ENCODE data around the gene FOXC1.

Gene FOXC1

DNA sequence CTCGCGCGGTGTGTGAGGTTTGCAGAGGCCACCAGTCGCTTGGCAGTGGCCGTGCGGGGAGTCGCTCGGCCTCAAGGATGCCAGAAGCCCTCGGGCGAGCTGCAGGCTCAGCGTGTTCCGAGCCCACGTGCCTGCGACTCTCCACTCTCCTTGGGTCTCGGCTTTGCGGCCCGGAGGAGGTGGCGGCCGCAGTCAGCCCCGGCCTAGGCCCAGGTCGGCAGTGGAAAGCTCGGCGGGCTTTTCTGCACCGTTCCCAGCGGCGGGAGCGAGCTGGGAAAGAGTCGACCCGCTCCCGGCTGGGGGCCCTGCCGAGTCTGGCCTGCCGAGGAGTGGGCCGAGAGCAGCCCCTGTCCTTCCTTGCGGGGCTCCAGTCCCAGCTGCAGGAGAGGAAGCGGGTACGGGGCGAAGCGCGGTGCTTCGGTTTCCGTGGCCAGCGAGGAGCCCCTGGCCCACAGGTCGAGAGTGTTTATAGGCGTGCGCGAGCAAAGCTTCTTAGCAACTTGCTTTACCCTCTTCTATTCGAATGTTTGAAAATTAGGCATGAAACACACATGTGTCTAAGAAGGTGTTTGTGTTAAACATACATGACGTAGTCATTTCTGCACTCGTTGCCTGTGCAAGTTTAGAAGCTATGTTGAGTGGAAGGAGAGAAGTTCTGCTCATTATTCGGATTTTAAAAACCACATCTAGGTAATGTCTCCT, 5.6 kb downstream of the FOXC1 start:
- H3K9me3 ChIP-seq (ENCODE audit: control extremely low read depth in 1 of 5, control insufficient read depth in 4 of 5, insufficient read depth in 2 of 5, low read depth in 1 of 5, low read length in 4 of 5), result no peaks in the 10 kb centered on the region
- H3K4me1 ChIP-seq (ENCODE audit: control extremely low read depth in 1 of 4, control insufficient read depth in 4 of 4, insufficient read depth in 4 of 4, low read length in 3 of 4), result peaks cover 0 to 41% (median 36%) of the 10 kb centered on the region in 4 experiments
- H3K4me3 ChIP-seq (ENCODE audit: control insufficient read depth in 1 of 7, extremely low read depth in 1 of 7, insufficient read depth in 4 of 7, low read depth in 2 of 7, low read length in 6 of 7), result peak overlapping the region in 3 of 7 experiments; percentile 19 to 45 (median 32)
- ChIA-PET CTCF (interaction anchor here (1.0 to 2.2 kb wide), 7 partner anchors 8 to 496 kb away, joined by 3 to 8 read pairs (median 5); no protein-coding TSS in a partner anchor), POLR2A (interaction anchor here (1.5 kb wide), 1 partner anchor 9 kb away, joined by 3 read pairs; no protein-coding TSS in a partner anchor)
- H3K36me3 ChIP-seq (ENCODE audit: control insufficient read depth in 4 of 4, insufficient read depth in 4 of 4, low read length in 3 of 4), result no peaks in the 10 kb centered on the region
- no peak overlapping the region for H3K27ac ChIP-seq (ENCODE audit: insufficient read depth in 1 of 2, low read depth in 1 of 2, low read length in 2 of 2, poor library complexity in 1 of 2, severe bottlenecking in 2 of 2)
- no peak for DNase-seq
- H3K27me3 ChIP-seq (replicated peaks in 2 of 5; ENCODE audit: control insufficient read depth in 4 of 5, insufficient read depth in 5 of 5, low read length in 4 of 5), result peaks cover 12 to 98% (median 47%) of the 10 kb centered on the region in 5 experiments
- 31% methylated on average over 46 of the region's 50 CpGs for WGBS (ENCODE audit: insufficient coverage)

DNA sequence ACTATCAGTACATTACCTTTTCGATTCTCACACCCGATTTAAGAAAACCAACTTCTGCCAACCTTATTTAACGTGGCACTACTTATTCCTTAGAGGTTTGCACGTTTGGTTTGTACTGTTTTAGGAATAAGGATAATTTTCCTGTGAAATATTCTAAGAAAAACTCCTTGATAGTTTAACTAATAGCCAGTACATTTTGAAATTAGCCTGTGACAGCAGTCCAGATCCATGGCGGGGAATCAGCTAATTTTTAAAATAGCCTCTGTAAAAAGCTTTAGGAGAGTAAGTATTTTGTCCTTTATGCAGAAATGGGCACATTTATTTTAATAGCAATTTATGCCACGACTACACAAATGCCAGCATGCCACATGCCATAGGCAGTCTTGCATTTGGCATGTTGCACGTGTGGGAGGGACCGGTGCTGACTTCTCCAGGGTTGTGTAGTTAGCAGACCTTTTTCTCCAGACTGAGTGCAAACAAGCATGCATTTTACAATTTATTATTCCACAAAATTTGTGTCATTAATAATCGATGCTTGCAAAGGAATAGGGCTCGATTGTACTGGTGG, 6.2 kb downstream of the FOXC1 start:
- ChIA-PET CTCF (interaction anchor here (0.6 to 2.2 kb wide), 5 partner anchors 9 to 1848 kb away, joined by 3 to 8 read pairs (median 3); no protein-coding TSS in a partner anchor), POLR2A (interaction anchor here (1.5 kb wide), 1 partner anchor 9 kb away, joined by 3 read pairs; no protein-coding TSS in a partner anchor)
- no peak for DNase-seq
- Histone ChIP-seq H3K27ac (ENCODE audit: insufficient read depth in 1 of 2, low read depth in 1 of 2, low read length in 2 of 2, poor library complexity in 1 of 2, severe bottlenecking in 2 of 2) (no peak overlapping the region), H3K4me3 (ENCODE audit: control insufficient read depth in 1 of 7, extremely low read depth in 1 of 7, insufficient read depth in 4 of 7, low read depth in 2 of 7, low read length in 6 of 7) (no peak overlapping the region), H3K36me3 (ENCODE audit: control insufficient read depth in 4 of 4, insufficient read depth in 4 of 4, low read length in 3 of 4) (no peaks in the 10 kb centered on the region), H3K4me1 (ENCODE audit: control extremely low read depth in 1 of 4, control insufficient read depth in 4 of 4, insufficient read depth in 4 of 4, low read length in 3 of 4) (peaks cover 0 to 41% (median 31%) of the 10 kb centered on the region in 4 experiments), H3K9me3 (ENCODE audit: control extremely low read depth in 1 of 5, control insufficient read depth in 4 of 5, insufficient read depth in 2 of 5, low read depth in 1 of 5, low read length in 4 of 5) (no peaks in the 10 kb centered on the region), H3K27me3 (replicated peaks in 2 of 5; ENCODE audit: control insufficient read depth in 4 of 5, insufficient read depth in 5 of 5, low read length in 4 of 5) (peaks cover 12 to 98% (median 50%) of the 10 kb centered on the region in 5 experiments)
- 83% methylated on average over 2 of the region's 10 CpGs for WGBS (ENCODE audit: insufficient coverage)

DNA sequence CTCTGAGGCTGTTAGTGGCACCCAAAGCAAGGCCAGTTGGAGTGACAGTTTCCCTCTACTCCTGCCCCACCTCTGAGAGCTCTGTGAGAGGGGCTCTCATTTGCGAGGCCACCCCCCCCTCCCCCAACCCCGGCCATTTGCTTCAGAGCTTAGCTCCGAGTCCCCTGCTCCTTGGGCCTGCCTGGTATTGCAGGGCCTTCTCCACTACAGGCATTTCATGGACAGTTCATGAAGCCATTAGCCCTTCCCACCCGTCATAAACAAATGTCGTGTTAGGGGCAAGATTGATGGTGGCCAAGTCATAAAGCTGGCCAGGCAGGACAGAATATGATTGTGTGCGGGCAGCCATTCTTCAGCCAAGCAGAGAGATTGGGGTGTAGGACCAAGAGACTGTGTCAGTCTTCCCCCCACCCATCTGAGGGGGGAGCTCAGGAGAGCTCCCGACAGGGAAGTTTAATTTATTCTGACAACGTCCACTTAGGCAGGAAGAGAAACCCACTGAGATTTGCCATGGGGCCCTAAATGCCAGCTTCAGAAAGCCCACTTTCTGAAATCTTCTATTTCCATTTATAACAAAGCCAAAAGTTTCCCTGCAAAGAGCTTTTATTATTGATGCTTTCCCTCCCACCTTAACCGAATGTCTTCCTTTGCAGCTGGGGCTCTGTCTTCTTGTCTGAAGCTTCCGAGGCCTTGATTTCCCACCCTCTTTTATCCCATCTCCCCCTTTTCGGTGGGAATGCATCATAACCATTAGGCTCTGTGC, 7.2 kb downstream of the FOXC1 start:
- CTCF ChIA-PET, result interaction anchor here (0.6 to 2.2 kb wide), 5 partner anchors 10 to 1847 kb away, joined by 3 to 8 read pairs (median 4); no protein-coding TSS in a partner anchor
- POLR2A ChIA-PET, result no interaction called here

DNA sequence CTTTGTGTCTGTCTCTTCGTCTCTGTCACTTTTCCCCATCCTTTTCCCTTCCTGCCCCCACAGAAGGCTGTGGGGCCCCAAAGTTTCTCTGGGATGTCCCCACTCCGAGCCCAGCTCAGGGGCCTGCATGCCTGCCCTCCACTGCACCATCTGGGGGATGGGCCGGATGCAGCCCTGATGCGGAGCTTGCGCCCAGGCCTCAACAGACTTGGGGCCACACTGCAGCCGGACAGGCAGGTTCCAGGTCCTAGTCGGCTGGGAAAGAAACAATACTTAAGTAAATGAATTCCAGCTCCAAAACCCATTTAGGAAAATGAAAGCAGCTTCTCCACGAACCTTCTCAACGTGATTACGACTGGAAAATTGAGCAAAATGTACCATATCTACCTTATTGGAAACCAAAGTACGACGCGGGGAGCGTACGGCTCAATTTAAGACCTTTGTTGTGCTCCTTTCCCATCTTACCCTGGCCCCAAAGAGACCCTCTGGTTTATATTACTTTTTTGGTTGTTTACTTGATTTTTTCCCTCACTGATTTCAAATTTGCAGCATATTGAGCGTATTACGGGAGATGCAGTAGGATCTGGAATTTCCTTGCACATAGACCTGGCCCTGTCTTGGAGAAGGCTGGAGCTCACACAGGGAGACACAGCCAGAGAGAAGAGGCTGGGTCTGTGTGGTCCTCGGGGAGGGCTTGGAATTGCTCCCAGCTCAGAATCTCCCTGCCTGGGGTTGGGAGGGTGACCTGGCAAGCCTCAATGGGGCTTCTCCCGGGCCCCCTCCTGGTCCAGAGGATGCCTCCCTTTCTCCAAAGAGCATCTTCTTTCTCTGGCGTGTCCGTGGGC, 8.0 kb downstream of the FOXC1 start:
- peaks cover 0 to 29% (median 23%) of the 10 kb centered on the region in 4 experiments for H3K4me1 ChIP-seq (ENCODE audit: control extremely low read depth in 1 of 4, control insufficient read depth in 4 of 4, insufficient read depth in 4 of 4, low read length in 3 of 4)
- H3K9me3 ChIP-seq (ENCODE audit: control extremely low read depth in 1 of 5, control insufficient read depth in 4 of 5, insufficient read depth in 2 of 5, low read depth in 1 of 5, low read length in 4 of 5), result peaks cover 0 to 5% (median 0%) of the 10 kb centered on the region in 5 experiments
- 82% methylated on average over 18 of the region's 21 CpGs for WGBS (ENCODE audit: insufficient coverage)
- H3K27me3 ChIP-seq (replicated peaks in 2 of 5; ENCODE audit: control insufficient read depth in 4 of 5, insufficient read depth in 5 of 5, low read length in 4 of 5), result peaks cover 10 to 100% (median 52%) of the 10 kb centered on the region in 5 experiments
- no peak overlapping the region for H3K4me3 ChIP-seq (ENCODE audit: control insufficient read depth in 1 of 7, extremely low read depth in 1 of 7, insufficient read depth in 4 of 7, low read depth in 2 of 7, low read length in 6 of 7)
- POLR2A ChIA-PET, result no interaction called here
- no peak overlapping the region for H3K27ac ChIP-seq (ENCODE audit: insufficient read depth in 1 of 2, low read depth in 1 of 2, low read length in 2 of 2, poor library complexity in 1 of 2, severe bottlenecking in 2 of 2)
- no peak for DNase-seq
- peaks cover 0 to 12% (median 3%) of the 10 kb centered on the region in 4 experiments for H3K36me3 ChIP-seq (ENCODE audit: control insufficient read depth in 4 of 4, insufficient read depth in 4 of 4, low read length in 3 of 4)
- CTCF ChIA-PET, result interaction anchor here (0.7 to 2.2 kb wide), 4 partner anchors 11 to 734 kb away, joined by 3 to 8 read pairs (median 4); no protein-coding TSS in a partner anchor

More for the DNA sequence above, 7.2 kb downstream of the FOXC1 start:
- Histone ChIP-seq H3K4me3 (ENCODE audit: control insufficient read depth in 1 of 7, extremely low read depth in 1 of 7, insufficient read depth in 4 of 7, low read depth in 2 of 7, low read length in 6 of 7) (no peak overlapping the region), H3K36me3 (ENCODE audit: control insufficient read depth in 4 of 4, insufficient read depth in 4 of 4, low read length in 3 of 4) (peaks cover 0 to 4% (median under 1%) of the 10 kb centered on the region in 4 experiments), H3K27ac (ENCODE audit: insufficient read depth in 1 of 2, low read depth in 1 of 2, low read length in 2 of 2, poor library complexity in 1 of 2, severe bottlenecking in 2 of 2) (no peak overlapping the region), H3K9me3 (ENCODE audit: control extremely low read depth in 1 of 5, control insufficient read depth in 4 of 5, insufficient read depth in 2 of 5, low read depth in 1 of 5, low read length in 4 of 5) (peaks cover 0 to 5% (median 0%) of the 10 kb centered on the region in 5 experiments), H3K27me3 (replicated peaks in 2 of 5; ENCODE audit: control insufficient read depth in 4 of 5, insufficient read depth in 5 of 5, low read length in 4 of 5) (peaks cover 13 to 100% (median 57%) of the 10 kb centered on the region in 5 experiments), H3K4me1 (ENCODE audit: control extremely low read depth in 1 of 4, control insufficient read depth in 4 of 4, insufficient read depth in 4 of 4, low read length in 3 of 4) (peaks cover 0 to 33% (median 26%) of the 10 kb centered on the region in 4 experiments)
- DNase-seq, result no peak
- WGBS (ENCODE audit: insufficient coverage), result 76% methylated on average over 10 of the region's 11 CpGs

DNA sequence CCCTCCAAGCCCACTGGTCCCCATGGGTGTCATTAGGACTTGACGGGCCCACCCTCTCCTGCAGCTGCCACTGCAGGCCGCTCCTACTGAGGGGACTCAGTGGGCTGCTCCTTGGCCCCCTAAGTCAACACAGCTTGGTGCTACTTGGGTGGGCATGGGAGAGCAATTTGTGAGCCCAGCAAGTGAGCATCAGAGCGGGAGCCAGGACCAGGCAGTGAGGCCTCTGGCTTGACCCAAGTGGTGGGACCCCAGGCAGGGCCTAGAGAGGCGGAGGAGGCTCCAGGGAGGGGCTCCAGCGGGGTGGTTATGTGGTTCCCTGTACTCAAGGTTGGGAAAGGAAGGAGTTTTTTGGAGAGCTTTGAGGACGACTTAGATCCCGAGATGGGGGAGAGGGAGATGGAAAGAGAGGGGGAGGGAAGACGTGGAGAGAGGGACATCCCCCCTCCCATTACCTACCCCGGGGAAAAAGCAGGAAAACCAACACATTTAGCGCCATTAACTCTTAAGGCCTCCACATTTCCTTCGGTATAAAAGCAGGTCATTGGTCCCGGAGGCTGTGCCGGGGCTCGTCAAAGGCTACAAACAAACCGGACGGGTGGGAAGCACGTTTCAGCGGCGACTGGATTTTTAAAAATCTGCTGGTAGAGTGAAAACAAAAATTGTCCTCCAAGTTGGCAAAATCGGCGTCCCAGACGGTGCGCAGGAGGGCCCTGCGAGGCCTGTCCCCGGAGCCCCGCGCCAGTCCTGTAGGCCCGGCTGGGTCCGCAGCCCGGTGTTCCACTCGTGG, 8.8 kb downstream of the FOXC1 start:
- ChIA-PET POLR2A (no interaction called here), CTCF (no interaction called here)
- Histone ChIP-seq H3K4me1 (ENCODE audit: control extremely low read depth in 1 of 4, control insufficient read depth in 4 of 4, insufficient read depth in 4 of 4, low read length in 3 of 4) (peaks cover 0 to 29% (median 22%) of the 10 kb centered on the region in 4 experiments), H3K36me3 (ENCODE audit: control insufficient read depth in 4 of 4, insufficient read depth in 4 of 4, low read length in 3 of 4) (peaks cover 0 to 19% (median 3%) of the 10 kb centered on the region in 4 experiments), H3K9me3 (ENCODE audit: control extremely low read depth in 1 of 5, control insufficient read depth in 4 of 5, insufficient read depth in 2 of 5, low read depth in 1 of 5, low read length in 4 of 5) (peaks cover 0 to 5% (median 0%) of the 10 kb centered on the region in 5 experiments), H3K27ac (ENCODE audit: insufficient read depth in 1 of 2, low read depth in 1 of 2, low read length in 2 of 2, poor library complexity in 1 of 2, severe bottlenecking in 2 of 2) (no peak overlapping the region), H3K27me3 (replicated peaks in 2 of 5; ENCODE audit: control insufficient read depth in 4 of 5, insufficient read depth in 5 of 5, low read length in 4 of 5) (peaks cover 6 to 100% (median 53%) of the 10 kb centered on the region in 5 experiments), H3K4me3 (ENCODE audit: control insufficient read depth in 1 of 7, extremely low read depth in 1 of 7, insufficient read depth in 4 of 7, low read depth in 2 of 7, low read length in 6 of 7) (no peak overlapping the region)
- no peak for DNase-seq
- 55% methylated on average over 26 of the region's 31 CpGs for WGBS (ENCODE audit: insufficient coverage)

All from common myeloid progenitor, CD34-positive (primary cell).